ENCODE results near the gene TMBIM1.
"Not testable (repeated sequence)": the region's sequence is repeated elsewhere in the genome, so short reads cannot be mapped to it uniquely, and the experiment has no call there.

TMBIM1 gene

GRCh38 chr2:218274586-218274985, 17.7 kb downstream of the TMBIM1 start:
- Histone ChIP-seq H3K27me3 (replicated peaks; ENCODE audit: control insufficient read depth, insufficient read depth, low read length) (no peaks in the 10 kb centered on the region), H3K36me3 (ENCODE audit: control insufficient read depth, insufficient read depth, low read length) (peaks cover 20% of the 10 kb centered on the region), H3K4me3 (replicated peaks; ENCODE audit: low read depth, low read length) (no peak overlapping the region)
- no peak for TF ChIP-seq CTCF (IDR thresholded peaks at IDR 0.05; ENCODE audit: insufficient read depth, low read length, poor library complexity, severe bottlenecking)
- DNase-seq (ENCODE audit: extremely low read depth, insufficient read length) = no peak

- no peak for DNase-seq (ENCODE audit: extremely low read depth, insufficient read length)
- no peaks in the 10 kb centered on the region for H3K27me3 ChIP-seq (replicated peaks; ENCODE audit: control insufficient read depth, insufficient read depth, low read length)
- no peak for TF ChIP-seq CTCF (IDR thresholded peaks at IDR 0.05; ENCODE audit: insufficient read depth, low read length, poor library complexity, severe bottlenecking)
- H3K36me3 ChIP-seq (ENCODE audit: control insufficient read depth, insufficient read depth, low read length) = peaks cover 19% of the 10 kb centered on the region
- no peak overlapping the region for H3K4me3 ChIP-seq (replicated peaks; ENCODE audit: low read depth, low read length)
Observed at GRCh38 chr2:218273908-218274249, 18.4 kb downstream of the TMBIM1 start.

GRCh38 chr2:218273214-218273907, 18.9 kb downstream of the TMBIM1 start:
- not testable (repeated sequence) for DNase-seq (ENCODE audit: extremely low read depth, insufficient read length); H3K27me3 ChIP-seq (replicated peaks; ENCODE audit: control insufficient read depth, insufficient read depth, low read length); H3K4me3 ChIP-seq (replicated peaks; ENCODE audit: low read depth, low read length)
- H3K36me3 ChIP-seq (ENCODE audit: control insufficient read depth, insufficient read depth, low read length) = peaks cover 15% of the 10 kb centered on the region

- peak; percentile 92 for TF ChIP-seq CTCF (IDR thresholded peaks at IDR 0.05; ENCODE audit: insufficient read depth, low read length, poor library complexity, severe bottlenecking)
- peak; percentile 68 for DNase-seq (ENCODE audit: extremely low read depth, insufficient read length)
- peaks cover 13% of the 10 kb centered on the region for H3K36me3 ChIP-seq (ENCODE audit: control insufficient read depth, insufficient read depth, low read length)
- H3K4me3 ChIP-seq (replicated peaks; ENCODE audit: low read depth, low read length) = no peak overlapping the region
- no peaks in the 10 kb centered on the region for H3K27me3 ChIP-seq (replicated peaks; ENCODE audit: control insufficient read depth, insufficient read depth, low read length)
Observed at GRCh38 chr2:218272531-218273212, 19.6 kb downstream of the TMBIM1 start.

- DNase-seq (ENCODE audit: extremely low read depth, insufficient read length) = no peak
- Histone ChIP-seq H3K36me3 (ENCODE audit: control insufficient read depth, insufficient read depth, low read length) (peaks cover 15% of the 10 kb centered on the region), H3K27me3 (replicated peaks; ENCODE audit: control insufficient read depth, insufficient read depth, low read length) (no peaks in the 10 kb centered on the region), H3K4me3 (replicated peaks; ENCODE audit: low read depth, low read length) (no peak overlapping the region)
- TF ChIP-seq CTCF (IDR thresholded peaks at IDR 0.05; ENCODE audit: insufficient read depth, low read length, poor library complexity, severe bottlenecking) = no peak
Observed at GRCh38 chr2:218271865-218272530, 20.3 kb downstream of the TMBIM1 start.

GRCh38 chr2:218271487-218271797, 20.9 kb downstream of the TMBIM1 start:
- H3K36me3 ChIP-seq (ENCODE audit: control insufficient read depth, insufficient read depth, low read length) = peaks cover 15% of the 10 kb centered on the region
- no peaks in the 10 kb centered on the region for H3K27me3 ChIP-seq (replicated peaks; ENCODE audit: control insufficient read depth, insufficient read depth, low read length)
- DNase-seq (ENCODE audit: extremely low read depth, insufficient read length) = no peak
- H3K4me3 ChIP-seq (replicated peaks; ENCODE audit: low read depth, low read length) = peak overlapping the region; percentile 87
- TF ChIP-seq CTCF (IDR thresholded peaks at IDR 0.05; ENCODE audit: insufficient read depth, low read length, poor library complexity, severe bottlenecking) = no peak
